ENCODE data around the gene SORCS1.
A peak's percentile ranks its signal among the peaks of the same experiment; 100 is the strongest.

The SORCS1 gene

DNA sequence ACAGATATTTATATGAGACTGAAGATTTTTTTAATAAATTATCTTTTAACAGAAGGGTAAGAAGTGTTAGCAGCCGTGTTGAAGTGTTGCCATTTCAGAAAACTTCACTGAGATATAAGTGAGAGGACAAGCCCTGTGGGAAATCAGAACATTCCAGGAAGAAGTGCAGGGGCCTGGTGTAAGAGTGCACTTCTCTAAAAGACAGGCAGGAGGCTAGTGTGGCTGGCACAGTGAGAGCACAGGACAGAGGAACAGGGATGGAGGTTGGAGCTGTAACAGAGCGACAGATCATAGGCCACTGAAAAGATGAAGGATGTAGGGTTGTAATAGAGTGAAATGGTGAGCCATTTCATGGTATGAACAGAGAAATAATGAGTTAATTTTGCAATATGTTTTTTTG lies 608.9 kb downstream of the SORCS1 start:
- no peak for DNase-seq

DNA sequence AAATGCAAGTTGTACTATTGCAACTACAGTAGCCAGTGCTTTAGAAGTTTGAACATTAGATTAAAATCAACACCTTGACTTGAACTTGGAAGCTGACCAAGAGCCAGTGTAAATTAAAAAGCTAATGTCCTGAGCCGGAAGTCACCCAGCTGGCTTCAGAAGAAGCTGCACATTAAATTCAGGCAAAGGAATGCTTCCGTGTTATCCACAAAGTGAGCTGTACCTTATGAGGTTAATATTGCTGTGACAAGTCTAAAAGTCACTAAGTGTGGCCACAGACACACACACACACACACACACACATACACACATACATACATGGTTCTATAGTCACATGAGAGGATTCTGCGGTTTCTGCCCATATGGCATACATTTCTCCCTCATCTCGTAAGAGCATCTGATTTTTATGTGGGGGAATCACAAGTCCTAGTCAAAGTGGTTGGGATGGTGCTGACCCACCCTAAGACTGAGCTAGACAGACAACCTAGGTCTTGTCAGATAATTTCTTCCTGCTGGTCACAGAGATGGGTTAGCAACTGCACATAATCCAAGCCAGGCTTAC lies 612.9 kb downstream of the SORCS1 start:
- no peak for DNase-seq

DNA sequence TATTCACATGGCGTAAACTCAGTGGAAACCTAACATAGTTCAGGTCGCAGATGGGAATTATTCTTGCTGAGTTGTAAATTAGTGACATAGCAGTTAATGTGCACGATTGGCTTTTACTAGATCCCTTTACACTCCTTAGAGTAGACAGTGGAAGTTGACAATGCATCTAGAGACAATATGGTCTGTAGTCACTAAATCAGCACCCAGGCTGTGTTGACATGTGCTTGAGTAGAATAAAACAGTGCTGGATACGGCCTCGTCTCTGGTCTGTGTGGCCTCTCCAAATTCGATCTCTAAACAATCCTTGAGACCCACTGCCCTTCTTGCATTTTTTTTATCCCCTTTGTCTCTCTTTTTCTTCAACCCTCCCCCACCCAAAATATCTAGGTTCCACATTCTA lies 615.7 kb downstream of the SORCS1 start:
- no peak for DNase-seq

DNA sequence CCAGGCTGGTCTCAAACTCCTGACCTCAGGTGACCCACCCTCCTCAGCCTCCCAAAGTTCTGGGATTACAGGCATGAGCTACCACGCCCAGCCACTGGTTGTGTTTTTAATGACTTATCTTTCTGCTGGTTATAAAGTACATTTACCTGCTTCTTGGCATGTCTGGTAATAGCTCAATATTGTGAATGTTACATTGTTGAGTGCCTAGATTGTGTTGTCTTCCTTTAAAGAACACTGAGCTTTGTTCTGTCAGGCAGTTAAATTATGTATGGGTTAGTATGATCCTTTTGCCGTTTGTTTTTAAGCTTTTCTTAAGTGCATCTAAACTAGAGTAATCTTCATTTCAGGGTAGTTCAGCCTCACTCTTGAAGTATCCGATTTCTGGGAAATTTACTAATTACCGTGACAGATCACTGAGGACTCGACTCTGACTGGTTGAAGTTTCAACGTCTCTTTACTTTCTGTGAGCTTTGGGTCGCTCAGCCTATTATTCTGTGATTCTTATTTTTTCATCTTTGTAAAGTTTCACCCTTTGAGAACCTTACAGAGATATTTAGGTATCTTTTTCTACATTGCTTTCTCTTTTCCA lies 617.4 kb downstream of the SORCS1 start:
- no peak for DNase-seq

DNA sequence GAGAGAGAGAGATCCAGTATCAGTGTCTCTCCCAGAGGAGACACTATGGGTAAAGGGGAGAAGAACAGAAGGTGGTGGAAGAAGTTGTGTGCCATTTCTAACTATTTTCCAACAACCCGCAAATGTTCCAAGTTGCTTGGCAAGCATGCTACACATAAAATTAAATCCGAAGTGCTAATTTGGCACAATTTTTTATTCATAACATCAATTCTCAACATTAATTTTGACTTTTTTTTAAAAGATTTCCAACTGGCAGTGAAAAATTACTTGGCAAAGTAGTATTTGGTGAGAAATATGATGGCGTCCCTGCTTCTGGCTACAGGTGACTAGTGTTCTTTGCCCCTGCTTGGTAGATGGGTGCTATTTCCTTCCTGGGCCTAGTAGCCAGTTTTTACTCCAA lies 622.0 kb downstream of the SORCS1 start:
- no peak for DNase-seq

DNA sequence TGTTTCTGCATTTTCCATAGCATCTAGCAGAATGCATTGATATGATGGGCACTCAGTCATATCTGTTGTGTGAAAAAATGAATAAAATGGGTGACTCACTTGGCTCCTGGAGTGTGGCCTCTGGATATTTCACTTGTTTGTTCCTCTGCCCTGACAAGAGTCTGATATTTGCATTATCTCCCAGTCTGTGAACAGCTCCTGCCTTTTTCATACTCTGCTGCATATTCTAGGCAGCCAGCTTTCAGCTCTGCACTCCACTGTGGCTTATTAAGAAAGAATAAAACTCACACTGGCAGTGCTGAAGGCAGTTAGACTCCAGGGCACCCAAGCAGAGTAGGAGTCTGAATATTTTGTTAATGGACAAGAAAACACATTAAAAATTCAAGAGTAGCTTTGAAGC lies 623.9 kb downstream of the SORCS1 start:
- no peak for DNase-seq

DNA sequence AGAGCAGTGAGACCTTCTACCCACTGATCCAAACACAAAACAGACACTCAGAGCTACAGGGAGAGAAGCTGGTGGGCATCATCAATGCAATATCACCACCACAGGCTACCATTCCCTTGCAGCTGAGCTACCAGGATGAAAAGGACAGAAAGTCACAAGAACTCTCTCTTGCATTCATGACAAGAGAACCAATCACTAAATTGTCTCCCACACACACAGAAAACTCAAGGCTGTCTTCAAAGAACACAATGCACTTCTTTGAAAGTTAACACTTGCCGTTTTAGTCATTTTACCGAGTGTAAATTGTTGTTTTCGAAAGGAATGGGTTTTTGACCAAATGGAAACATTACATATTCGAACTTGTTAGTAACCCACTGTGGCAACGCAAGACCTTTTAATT lies 626.6 kb downstream of the SORCS1 start:
- DNase-seq = no peak

DNA sequence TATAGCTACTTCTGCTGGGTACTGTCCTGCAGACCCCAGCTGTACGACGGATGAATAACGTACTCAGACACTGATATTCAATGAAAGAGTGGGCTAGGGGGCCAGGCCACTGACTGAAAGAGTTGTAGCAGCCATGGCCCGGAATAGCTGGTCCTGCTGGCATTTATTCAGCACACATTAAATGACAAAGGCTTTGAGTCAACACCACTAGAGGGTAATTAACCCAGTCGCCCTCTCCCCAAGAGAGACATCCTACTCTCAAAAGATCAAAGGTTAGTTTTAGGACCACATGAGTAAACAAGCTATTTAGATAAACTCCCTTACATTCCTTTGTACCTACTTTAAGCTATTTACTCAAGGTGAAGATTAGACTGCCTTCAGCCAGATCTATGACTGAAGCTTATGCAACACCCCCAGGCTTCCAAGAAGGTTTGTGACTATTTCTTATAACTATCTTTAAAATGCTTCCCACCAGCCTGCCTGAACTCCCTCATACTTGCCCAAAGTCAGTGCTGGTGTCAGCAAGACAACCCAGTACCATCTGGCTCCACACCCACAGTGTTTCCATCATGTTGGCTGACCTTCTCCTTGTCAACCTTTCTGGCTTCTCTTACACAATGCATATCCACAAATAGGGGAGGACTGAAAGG lies 629.1 kb downstream of the SORCS1 start:
- no peak for DNase-seq

DNA sequence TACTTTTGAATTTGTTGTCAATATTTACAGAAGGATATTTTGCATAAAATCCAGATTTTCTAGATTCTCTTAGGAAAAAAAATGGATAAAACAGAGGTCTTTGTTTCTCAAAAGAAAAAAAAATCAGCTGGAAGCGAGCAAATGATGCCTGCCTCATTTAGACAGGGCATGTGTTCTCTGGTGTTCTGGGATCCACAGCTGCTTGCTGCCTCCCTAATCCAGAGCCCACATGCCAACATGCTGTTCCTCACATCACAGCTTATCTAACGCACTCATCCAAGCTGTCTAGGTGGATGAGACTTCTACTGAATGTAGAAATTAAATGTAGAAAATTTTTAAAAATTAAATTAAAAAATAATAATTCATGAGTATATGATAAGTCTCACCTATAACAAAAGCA lies 630.1 kb downstream of the SORCS1 start:
- peak in 4 of 56 donors; percentile 7 to 13 (median 9) for DNase-seq

DNA sequence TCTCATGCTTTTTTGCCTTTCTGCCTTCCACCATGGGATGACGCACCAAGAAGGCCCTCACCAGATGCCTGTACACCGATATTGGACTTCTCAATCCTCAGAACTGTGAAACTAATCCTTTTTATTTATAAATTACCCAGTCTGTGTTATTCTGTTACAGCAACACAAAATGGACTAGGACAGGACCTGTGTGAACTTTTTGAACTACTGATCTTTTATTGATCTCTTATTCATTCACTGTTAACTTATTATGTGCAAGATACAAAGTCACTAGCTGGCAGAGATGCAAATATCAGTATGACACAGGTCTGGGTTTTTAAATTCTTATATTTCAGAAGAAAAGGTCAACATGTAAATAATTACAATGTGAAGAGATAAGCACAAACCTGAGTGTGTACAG lies 635.8 kb downstream of the SORCS1 start:
- DNase-seq = no peak

DNA sequence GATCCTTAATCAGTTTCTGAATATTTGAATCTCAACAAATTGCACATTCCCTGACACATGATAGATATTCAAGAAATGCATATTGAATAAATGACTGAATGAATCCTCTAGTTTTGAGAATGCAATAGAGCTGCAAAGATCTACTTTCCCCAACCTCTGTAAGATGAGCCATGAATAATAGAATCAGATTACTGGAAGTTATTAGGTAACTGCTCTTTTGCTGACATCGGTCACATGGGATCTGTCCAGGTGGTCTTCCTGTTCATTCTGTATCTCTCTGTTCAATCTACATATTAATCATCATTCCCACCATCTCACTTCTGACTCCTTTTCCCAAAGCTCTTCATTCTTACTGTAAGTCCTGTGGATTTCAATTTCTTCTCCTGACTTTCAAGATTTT lies 638.7 kb downstream of the SORCS1 start:
- DNase-seq = no peak
